Keratinocyte (primary cell): Measurements from ENCODE around the gene MLPH. TPM values are rescaled to one million over a fixed set of nuclear protein-coding genes. Genes with fewer than 3 reads are reported as not detected.

Source experiments
- DNase-seq: peaks from one replicate; pipeline ENCODE4 v3.0.0-alpha.2; 2011; ENCODE audit warnings: low read depth, missing footprints, low spot score
- FAIRE-seq: peaks from 2 replicates; lab custom pipeline; 2011; peaks lifted over from hg19 to GRCh38; lab: Jason Lieb, UNC
- H2AFZ ChIP-seq: 2 replicates; pipeline ENCODE4 v1.6.0; 2012; ENCODE audit warnings: low read length, control low read depth, inconsistent platforms; ENCODE audit not compliant: control insufficient read depth
- H3K27ac ChIP-seq: 2 replicates; pipeline ENCODE4 v1.5.1; 2011; ENCODE audit warnings: low read length; ENCODE audit not compliant: control insufficient read depth, insufficient read depth
- H3K27me3 ChIP-seq: 3 replicates; pipeline ENCODE4 v1.6.0; 2011; ENCODE audit warnings: low read length; ENCODE audit not compliant: control insufficient read depth, insufficient read depth; ENCODE audit errors: extremely low read depth
- H3K36me3 ChIP-seq, 2 experiments: 2 replicates in 1 of 2; 3 replicates in 1 of 2; pipeline ENCODE4 v1.5.1; 2011; ENCODE audit warnings: low read length in 2 of 2, mild to moderate bottlenecking in 1 of 2; ENCODE audit not compliant: control insufficient read depth in 2 of 2, insufficient read depth in 2 of 2; ENCODE audit errors: extremely low read depth in 1 of 2
- H3K4me1 ChIP-seq: 3 replicates; pipeline ENCODE4 v1.5.1; 2011; ENCODE audit warnings: low read length; ENCODE audit not compliant: control insufficient read depth, insufficient read depth; ENCODE audit errors: extremely low read depth
- H3K4me2 ChIP-seq: 3 replicates; pipeline ENCODE4 v1.6.0; 2011; ENCODE audit warnings: low read depth, low read length; ENCODE audit not compliant: control insufficient read depth, insufficient read depth; ENCODE audit errors: extremely low read depth
- H3K4me3 ChIP-seq, 3 experiments: fragments of 200-600 bp in 1 of 3; sonication (generic) in 1 of 3; 2 replicates in 2 of 3; 3 replicates in 1 of 3; pipeline ENCODE4 v1.5.1; 2011 to 2016; ENCODE audit warnings: low read length in 3 of 3, mild to moderate bottlenecking in 3 of 3, control low read depth in 2 of 3, inconsistent platforms in 1 of 3, low read depth in 1 of 3, mixed read lengths in 1 of 3, mixed run types in 1 of 3, moderate library complexity in 1 of 3; ENCODE audit not compliant: control insufficient read depth in 2 of 3, insufficient read depth in 2 of 3; ENCODE audit errors: extremely low read depth in 1 of 3
- H3K79me2 ChIP-seq: 2 replicates; pipeline ENCODE4 v1.6.0; 2012; ENCODE audit warnings: low read length; ENCODE audit not compliant: control insufficient read depth, insufficient read depth
- H3K9ac ChIP-seq: 3 replicates; pipeline ENCODE4 v1.6.0; 2011; ENCODE audit warnings: low read length; ENCODE audit not compliant: control insufficient read depth, insufficient read depth; ENCODE audit errors: extremely low read depth
- H3K9me1 ChIP-seq: 3 replicates; pipeline ENCODE4 v1.6.0; 2011; ENCODE audit warnings: low read length; ENCODE audit not compliant: control insufficient read depth, insufficient read depth; ENCODE audit errors: extremely low read depth
- H3K9me3 ChIP-seq: 2 replicates; pipeline ENCODE4 v1.5.1; 2012; ENCODE audit warnings: low read depth, low read length; ENCODE audit not compliant: control insufficient read depth
- H4K20me1 ChIP-seq: 3 replicates; pipeline ENCODE4 v1.6.0; 2011; ENCODE audit warnings: low read length; ENCODE audit not compliant: control insufficient read depth, insufficient read depth; ENCODE audit errors: extremely low read depth
- EZH2 ChIP-seq: IDR thresholded peaks from one replicate; pipeline ENCODE4 v1.6.1; 2012; ENCODE audit warnings: inconsistent platforms, mild to moderate bottlenecking, low read length, moderate library complexity
- dilution Hi-C: fragments of 300-500 bp; cut with MboI; formaldehyde crosslinking; loops from one replicate; pipeline ENCODE4 v1.7.0; 2020; ENCODE audit warnings: low sequenced_read_pairs; ENCODE audit not compliant: extremely low pct_ligation_motif_present
- polyA plus RNA-seq, 5 experiments: library from polyadenylated mRNA; depleted of rRNA in 3 of 5; stranded (reverse) in 3 of 5; stranded (forward) in 1 of 5; unstranded in 1 of 5; fragments of >200 nt; gene quantifications; 1 replicate in 1 of 5; 2 replicates in 3 of 5; 3 replicates in 1 of 5; pipeline versions ENCODE4 v1.2.1 to v1.2.3, GENCODE V29; 2011 to 2012; ENCODE audit warnings: missing spikeins in 2 of 5, low read depth in 1 of 5, low replicate concordance in 1 of 5
- TF ChIP-seq, protein P1 (sequence below), 3 experiments: IDR thresholded peaks in 1 of 3; conservative IDR thresholded peaks in 1 of 3; optimal IDR thresholded peaks in 1 of 3; 2 replicates in 2 of 3; 3 replicates in 1 of 3; pipeline versions ENCODE3 to v1.5.1; 2011; ENCODE audit warnings: low read length in 3 of 3, mild to moderate bottlenecking in 3 of 3, moderate library complexity in 2 of 3, control low read depth in 1 of 3, inconsistent platforms in 1 of 3; ENCODE audit not compliant: insufficient read depth in 2 of 3; ENCODE audit errors: extremely low read depth in 1 of 3

The MLPH gene
- polyA plus RNA-seq, 1 donor (not counting 4 experiments of a cell fraction or from before 2014, with no cell fraction given) = 0.67 TPM

DNA sequence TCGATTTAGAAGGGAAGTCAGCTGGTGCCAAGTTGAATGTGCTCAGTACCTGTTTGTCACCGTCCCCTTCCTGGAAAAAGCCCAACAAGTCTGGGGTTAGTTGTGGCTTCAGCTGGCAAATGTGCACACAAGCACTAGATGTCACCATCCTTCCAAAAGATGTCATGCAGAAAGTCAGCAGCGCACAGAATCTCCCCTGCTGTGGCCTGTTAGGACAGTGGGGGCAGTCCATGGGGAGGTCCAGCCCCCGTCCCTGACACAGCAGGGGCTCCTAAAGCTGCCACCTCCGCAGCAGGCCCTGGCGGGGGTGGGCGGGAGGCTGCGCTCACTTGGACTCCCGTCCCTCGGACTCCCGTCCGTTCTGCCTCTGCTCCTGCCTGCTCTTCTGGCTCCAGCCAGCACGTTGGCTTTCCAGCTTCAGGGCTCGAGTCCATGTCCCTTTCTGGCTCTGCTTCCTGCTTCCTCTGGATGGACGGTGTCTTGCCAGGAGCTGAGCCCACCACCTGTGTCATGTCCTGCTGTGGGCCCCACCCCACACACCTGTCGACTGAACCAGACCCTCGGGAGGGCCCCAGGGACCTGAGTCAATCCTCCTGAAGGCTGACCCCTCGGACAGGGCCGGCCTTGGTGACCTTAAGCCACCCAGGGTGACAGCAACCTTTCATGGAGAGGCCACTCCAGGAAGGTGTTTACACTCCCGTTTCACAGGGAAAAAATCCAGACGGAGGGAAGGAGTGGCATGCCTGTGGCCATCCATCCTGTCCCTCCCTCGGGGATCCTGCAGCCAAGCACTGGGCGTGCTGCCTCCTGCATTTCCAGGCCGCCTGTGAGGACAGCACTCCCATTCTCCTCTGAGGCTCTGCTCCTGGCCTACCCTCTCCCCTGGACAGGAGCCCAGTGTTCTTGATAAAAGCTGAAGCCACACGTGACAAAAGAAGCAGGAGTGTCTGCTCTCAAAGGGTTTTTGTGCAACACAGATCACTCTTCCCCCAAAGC is 95.0 kb downstream of the MLPH start:
- TF ChIP-seq, protein P1, sequence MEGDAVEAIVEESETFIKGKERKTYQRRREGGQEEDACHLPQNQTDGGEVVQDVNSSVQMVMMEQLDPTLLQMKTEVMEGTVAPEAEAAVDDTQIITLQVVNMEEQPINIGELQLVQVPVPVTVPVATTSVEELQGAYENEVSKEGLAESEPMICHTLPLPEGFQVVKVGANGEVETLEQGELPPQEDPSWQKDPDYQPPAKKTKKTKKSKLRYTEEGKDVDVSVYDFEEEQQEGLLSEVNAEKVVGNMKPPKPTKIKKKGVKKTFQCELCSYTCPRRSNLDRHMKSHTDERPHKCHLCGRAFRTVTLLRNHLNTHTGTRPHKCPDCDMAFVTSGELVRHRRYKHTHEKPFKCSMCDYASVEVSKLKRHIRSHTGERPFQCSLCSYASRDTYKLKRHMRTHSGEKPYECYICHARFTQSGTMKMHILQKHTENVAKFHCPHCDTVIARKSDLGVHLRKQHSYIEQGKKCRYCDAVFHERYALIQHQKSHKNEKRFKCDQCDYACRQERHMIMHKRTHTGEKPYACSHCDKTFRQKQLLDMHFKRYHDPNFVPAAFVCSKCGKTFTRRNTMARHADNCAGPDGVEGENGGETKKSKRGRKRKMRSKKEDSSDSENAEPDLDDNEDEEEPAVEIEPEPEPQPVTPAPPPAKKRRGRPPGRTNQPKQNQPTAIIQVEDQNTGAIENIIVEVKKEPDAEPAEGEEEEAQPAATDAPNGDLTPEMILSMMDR (optimal IDR thresholded peaks at IDR 0.05 in 1 of 3, IDR thresholded peaks at IDR 0.05 in 1 of 3, conservative IDR thresholded peaks at IDR 0.05 in 1 of 3; ENCODE audit: extremely low read depth in 1 of 3, insufficient read depth in 2 of 3, low read length in 3 of 3) = peak in 2 of 3 experiments; percentile 18 to 49
- no peak for TF ChIP-seq EZH2
- Histone ChIP-seq H2AFZ (peak overlapping the region; percentile 10), H3K9ac (no peak overlapping the region), H3K36me3 (no peaks in the 10 kb centered on the region), H3K4me1 (no peaks in the 10 kb centered on the region), H3K9me1 (no peaks in the 10 kb centered on the region), H3K27me3 (no peaks in the 10 kb centered on the region), H3K4me3 (no peak overlapping the region), H3K79me2 (no peaks in the 10 kb centered on the region), H3K4me2 (no peak overlapping the region), H3K27ac (no peak overlapping the region), H3K9me3 (no peaks in the 10 kb centered on the region), H4K20me1 (no peaks in the 10 kb centered on the region)
- FAIRE-seq = no peak
- no peak for DNase-seq
- dilution Hi-C loops = no loop called here

DNA sequence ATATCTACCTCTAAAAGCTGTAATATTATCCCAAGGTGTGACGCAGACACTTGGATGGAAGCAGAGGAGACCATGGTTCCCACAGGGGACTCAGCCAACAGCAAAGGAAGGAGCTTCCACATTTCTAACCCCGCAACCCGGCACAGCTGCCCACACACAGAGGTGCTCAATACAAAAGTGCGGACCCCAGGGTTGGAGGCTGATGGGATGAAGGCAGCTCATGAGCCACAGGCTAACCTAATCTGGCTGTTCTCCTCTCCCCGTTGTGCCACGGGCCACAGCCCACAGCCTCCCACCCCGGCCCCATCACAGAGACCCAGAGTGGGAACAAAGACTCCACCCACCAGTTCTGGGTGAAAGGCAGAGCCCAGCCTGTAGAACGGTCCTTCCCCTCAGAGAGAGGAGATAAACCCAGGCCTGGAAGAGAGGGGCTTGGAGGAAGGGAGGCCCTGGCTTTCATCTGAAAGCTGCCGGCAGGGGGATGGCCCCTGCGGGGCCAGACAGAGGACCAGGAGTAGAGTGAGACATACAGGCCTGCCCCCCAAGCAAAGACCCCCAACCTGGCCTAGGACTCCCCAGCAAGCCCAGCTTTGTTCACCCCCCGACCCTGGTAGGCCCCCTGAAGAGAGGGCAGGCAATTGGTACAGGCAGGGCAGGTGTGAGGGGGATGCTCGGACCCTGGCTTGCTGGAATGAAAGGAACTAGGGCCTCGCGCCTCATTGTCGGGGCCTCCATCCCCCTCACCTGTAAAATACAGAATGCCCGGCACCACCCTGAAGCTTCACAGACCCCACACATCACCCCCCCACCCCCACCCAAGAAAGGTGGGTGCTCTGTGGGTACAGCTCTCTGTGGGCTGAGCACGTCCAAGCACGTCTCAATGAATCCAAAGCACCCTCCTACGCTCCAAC is 96.6 kb downstream of the MLPH start:
- DNase-seq (no peak), FAIRE-seq (no peak)
- TF ChIP-seq EZH2 = no peak
- TF ChIP-seq, protein P1 (optimal IDR thresholded peaks at IDR 0.05 in 1 of 3, IDR thresholded peaks at IDR 0.05 in 1 of 3, conservative IDR thresholded peaks at IDR 0.05 in 1 of 3; ENCODE audit: extremely low read depth in 1 of 3, insufficient read depth in 2 of 3, low read length in 3 of 3) = no peak
- Histone ChIP-seq H3K27me3 (no peaks in the 10 kb centered on the region), H3K4me3 (no peak overlapping the region), H4K20me1 (no peaks in the 10 kb centered on the region), H3K36me3 (no peaks in the 10 kb centered on the region), H3K79me2 (no peaks in the 10 kb centered on the region), H3K4me2 (no peak overlapping the region), H3K9me1 (no peaks in the 10 kb centered on the region), H2AFZ (no peak overlapping the region), H3K27ac (no peak overlapping the region), H3K4me1 (no peaks in the 10 kb centered on the region), H3K9ac (no peak overlapping the region), H3K9me3 (no peaks in the 10 kb centered on the region)
- dilution Hi-C loops = no loop called here
